Activated gamma-delta T cell treated with anti-CD3 and anti-CD28 coated beads, Interleukin-2, amount 50 U/mL, for 16 hours (primary cell): Measurements from ENCODE around the gene FAM234B.

Experiments
- DNase-seq: peaks from one replicate; pipeline ENCODE4 v3.0.0-alpha.2; 2020; ENCODE audit warnings: low read depth

FAM234B gene

DNA sequence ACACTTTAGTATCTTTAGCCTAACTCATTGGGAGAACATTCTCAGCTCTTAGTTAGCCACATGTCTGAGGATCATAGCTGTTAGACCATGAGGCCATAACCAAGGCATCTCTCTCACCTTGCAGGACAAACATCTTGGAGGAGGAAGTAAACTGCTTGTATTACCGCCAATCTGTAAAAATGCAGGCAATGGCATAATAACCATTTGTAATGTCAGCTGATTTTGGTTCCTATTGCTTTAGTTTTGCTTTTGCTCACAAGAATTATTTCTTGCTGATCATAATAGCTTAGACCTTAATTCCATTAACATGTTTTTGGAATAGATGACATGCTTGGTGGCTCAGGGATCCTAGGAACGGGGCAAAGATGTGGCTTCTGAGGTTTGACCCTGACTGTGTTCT lies 75.6 kb downstream of the FAM234B start:
- no peak for DNase-seq

DNA sequence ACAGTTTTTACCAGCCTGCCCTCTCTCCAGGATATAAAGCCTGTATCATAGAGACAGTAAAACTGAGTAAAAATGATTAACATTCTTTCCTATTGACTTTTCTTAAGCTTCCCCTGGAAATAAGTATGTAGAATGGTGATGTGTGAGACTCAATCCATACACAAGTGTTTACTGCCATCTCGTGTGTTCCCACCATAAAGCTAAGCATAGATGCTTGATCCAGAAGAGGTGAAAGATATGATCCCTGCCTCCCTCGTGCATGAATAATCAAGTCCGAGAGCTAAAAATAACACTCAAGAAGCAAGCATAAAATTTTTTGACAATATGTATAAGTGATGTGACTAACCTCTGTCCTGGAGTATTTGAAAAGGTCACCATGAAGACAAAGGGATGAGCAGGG lies 76.2 kb downstream of the FAM234B start:
- no peak for DNase-seq

DNA sequence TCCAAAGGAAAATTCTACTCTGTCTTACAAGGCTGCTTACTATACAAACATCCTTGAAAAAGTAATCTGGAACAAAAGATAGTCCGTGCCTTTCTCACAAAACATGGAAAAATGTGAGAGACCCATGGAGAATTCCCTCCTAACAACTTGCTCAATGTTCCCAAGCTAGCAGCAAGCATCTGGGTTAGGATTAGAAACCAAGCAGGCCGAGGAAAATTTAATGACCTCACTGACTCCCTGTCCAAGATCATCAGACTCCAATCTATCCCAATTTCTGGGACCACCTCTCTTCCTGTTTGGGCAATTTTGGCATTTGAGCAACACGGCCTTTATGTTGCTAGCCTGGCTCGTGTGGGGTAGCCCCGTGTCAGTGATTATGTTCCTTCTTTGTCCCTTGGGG lies 77.4 kb downstream of the FAM234B start:
- no peak for DNase-seq

DNA sequence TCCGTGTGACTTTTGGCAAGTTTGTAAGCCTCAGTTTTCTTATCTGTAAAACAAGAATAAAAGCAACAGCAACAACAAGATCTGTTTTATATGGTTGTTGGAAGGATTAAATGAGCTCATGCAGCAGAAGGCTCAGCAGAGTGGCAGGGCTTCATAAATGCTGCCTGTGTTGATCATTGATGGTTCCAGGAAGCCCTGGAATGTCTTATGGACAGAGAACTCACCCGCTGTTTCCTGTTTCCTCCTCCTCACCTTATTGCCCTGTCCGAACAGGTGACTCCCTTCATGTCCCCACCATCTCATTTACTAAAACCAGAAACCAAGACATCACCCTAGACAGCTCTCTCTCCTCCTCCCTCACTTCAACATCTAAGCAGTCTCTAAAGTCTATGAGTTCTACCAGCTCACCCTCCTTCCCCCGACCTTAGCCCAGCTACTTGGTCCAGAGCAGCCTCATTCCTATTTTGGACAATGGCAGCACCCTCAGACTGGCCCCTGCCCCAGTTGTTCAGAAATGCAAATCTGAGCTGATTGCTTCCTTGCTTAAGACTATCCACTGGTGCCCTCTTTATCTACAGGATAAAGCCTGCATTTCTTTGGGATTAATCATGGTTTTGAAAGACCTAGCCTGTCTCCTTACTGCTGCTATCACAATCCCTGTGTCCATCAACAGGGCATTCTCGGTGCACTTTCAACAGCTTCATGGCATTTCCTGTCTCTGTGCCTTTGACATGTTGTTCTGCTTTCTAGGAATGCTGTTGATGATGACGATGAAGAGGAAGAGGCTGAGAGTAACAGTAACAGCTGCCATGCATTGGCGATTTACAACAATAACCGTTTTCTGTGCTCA lies 80.7 kb downstream of the FAM234B start:
- no peak for DNase-seq

DNA sequence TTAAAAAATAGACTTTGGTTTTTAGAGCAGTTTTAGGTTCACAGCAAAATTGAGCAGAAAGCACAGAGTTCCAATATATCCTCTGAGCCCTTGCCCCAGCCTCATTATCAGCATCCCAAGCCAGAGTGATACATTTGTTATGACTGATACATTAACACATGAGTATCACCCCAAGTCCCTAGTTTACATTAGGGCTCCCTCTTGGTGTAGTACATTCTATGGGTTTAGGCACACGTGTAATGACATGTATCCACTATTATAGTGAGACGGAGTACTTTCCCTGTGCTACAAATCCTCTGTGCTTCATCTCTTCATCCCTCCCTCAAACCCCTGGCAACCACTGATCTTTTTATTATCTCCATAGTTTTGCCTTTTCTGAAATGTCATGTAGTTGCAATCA lies 81.8 kb downstream of the FAM234B start:
- DNase-seq = no peak

DNA sequence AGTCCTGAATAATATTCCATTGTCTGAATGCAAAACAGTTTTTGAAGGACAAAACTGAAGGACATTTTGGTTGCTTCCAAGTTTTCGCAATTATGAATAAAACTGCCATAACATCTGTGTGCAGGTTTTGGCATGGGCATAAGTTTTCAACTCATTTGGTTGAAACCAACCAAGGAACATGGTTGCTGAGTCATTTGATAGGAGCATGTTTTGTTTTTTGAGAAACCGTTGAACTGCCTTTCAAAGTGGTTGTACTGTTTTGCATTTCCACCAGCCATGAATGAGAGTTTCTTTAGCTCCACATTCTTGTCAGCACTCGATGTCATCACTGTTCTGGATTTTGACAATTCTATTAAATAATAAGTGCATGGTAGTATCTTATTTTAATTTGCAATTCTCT lies 82.3 kb downstream of the FAM234B start:
- no peak for DNase-seq

DNA sequence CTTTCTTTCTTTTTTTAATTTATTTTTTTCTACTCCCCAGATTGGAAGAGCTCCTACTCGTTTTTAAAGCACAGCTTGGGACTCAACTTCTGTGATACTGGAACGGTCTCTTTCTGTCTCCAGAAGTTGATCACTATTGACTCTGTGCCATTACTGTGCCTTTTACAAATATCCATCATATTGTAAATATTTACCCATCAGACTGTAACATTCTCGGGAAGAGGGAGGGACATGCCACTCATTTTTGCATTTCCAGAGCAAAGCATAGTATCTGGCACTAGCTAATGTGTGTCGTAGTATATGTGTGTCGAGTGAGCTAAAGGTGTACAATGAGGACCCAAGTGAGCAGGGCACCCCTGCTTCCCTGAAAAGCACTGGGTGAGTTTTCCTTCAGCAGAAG lies 83.3 kb downstream of the FAM234B start:
- DNase-seq = no peak

DNA sequence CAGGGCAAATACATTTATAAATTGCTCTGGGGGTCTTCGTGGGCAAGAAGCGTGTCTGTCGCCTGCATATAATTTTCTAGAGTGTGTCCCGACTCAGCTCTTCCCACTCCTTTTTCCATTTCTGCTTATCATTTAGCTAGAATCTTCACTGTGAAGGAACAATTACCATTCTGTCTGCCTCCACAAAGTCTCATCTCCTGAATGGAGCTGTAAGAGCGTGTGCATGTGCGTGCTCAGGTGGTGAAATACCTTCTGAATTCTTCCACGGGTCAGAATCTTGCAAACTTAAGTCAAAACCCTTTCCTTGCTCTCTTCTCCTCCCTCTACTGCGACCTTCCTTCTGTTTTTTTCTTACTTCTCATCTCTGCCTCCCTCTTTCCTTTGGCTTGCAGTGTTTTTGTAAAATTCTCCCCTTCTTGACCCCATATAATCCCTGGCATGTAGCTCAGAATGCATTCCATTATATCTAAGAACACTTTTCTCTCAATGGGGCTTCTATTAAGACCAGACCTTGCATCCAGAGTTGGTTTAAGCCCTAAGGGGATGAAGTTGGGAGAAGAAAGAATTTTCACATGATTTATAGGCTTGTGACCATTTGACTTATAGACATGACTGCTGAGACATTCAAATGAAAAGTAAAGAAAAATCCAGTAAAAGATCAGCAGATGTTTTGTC lies 84.2 kb downstream of the FAM234B start:
- DNase-seq = no peak

DNA sequence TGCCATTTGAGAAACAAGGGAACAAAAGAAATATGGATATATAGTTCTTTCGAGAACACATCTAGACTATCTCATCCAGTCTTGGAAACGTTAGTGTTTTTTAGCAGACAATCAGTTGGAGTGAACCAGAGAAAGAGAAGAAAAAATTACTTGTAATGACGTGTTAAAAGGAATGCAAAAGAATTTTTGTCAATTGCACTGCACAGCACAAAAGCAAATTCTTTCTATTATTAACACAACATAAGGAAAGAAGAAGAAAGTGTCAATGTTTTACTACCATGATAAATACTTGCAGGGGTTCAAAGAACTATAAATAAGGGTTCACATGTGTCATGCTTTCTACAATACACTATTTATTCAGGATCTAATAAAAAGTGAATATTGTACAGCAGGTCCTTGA lies 86.8 kb downstream of the FAM234B start:
- no peak for DNase-seq
